ENCODE data around the gene UBXN4. TPM values are rescaled to one million over a fixed set of nuclear protein-coding genes. Genes with fewer than 3 reads are reported as not detected.

UBXN4 gene
- total and polyA plus RNA-seq, 2 donors (not counting 3 experiments of a cell fraction or from before 2014, with no cell fraction given) = 40.8 to 108 TPM

- no peak for FAIRE-seq
- DNase-seq (ENCODE audit: low read depth, low spot score) = peak; percentile 16
These were observed 77.4 kb downstream of the UBXN4 start for GRCh38 chr2:135818937-135819610.

More at GRCh38 chr2:135818937-135819610, 77.4 kb downstream of the UBXN4 start:
- Histone ChIP-seq H3K79me2 (ENCODE audit: control insufficient read depth, insufficient read depth, low read length) (no peaks in the 10 kb centered on the region), H3K4me3 (replicated peaks in 1 of 3; ENCODE audit: insufficient read depth in 1 of 3, low read depth in 1 of 3, low read length in 3 of 3) (no peak overlapping the region), H3K9me3 (replicated peaks; ENCODE audit: control insufficient read depth, insufficient read depth, low read length) (no peaks in the 10 kb centered on the region), H2AFZ (ENCODE audit: low read depth, low read length) (no peak overlapping the region), H4K20me1 (replicated peaks; ENCODE audit: control insufficient read depth, extremely low read depth, insufficient read depth, low read length) (no peaks in the 10 kb centered on the region), H3K9ac (replicated peaks; ENCODE audit: extremely low read depth, insufficient read depth, low read length) (no peak overlapping the region), H3K9me1 (replicated peaks; ENCODE audit: control insufficient read depth, extremely low read depth, insufficient read depth, low read length) (no peaks in the 10 kb centered on the region), H3K4me2 (ENCODE audit: insufficient read depth, low read length) (no peak overlapping the region), H3K27me3 (ENCODE audit: control insufficient read depth in 2 of 2, insufficient read depth in 2 of 2, low read length in 2 of 2) (peaks cover 0 to 4% of the 10 kb centered on the region in 2 experiments), H3K4me1 (ENCODE audit: control insufficient read depth, extremely low read depth, insufficient read depth, low read length) (no peaks in the 10 kb centered on the region), H3K27ac (ENCODE audit: insufficient read depth, low read depth, low read length) (no peak overlapping the region), H3K36me3 (ENCODE audit: control insufficient read depth in 2 of 2, extremely low read depth in 1 of 2, insufficient read depth in 2 of 2, low read length in 2 of 2) (no peaks in the 10 kb centered on the region)
- BruUV-seq (replicated peaks) = no TSS peak
- POLR2A ChIA-PET = no interaction called here
- CTCF ChIA-PET = interaction anchor here (0.7 to 0.9 kb wide), 2 partner anchors 45 to 565 kb away, joined by 3 read pairs; no protein-coding TSS in a partner anchor
- dilution Hi-C loops (cut with MboI; ENCODE audit: extremely low pct_ligation_motif_present, low sequenced_read_pairs) (no loop called here), intact Hi-C loops (cut with micrococcal nuclease) (loop anchor here (1.0 kb wide), 1 partner anchor 565 kb away; no protein-coding TSS in a partner anchor)
- TF ChIP-seq, protein P1, sequence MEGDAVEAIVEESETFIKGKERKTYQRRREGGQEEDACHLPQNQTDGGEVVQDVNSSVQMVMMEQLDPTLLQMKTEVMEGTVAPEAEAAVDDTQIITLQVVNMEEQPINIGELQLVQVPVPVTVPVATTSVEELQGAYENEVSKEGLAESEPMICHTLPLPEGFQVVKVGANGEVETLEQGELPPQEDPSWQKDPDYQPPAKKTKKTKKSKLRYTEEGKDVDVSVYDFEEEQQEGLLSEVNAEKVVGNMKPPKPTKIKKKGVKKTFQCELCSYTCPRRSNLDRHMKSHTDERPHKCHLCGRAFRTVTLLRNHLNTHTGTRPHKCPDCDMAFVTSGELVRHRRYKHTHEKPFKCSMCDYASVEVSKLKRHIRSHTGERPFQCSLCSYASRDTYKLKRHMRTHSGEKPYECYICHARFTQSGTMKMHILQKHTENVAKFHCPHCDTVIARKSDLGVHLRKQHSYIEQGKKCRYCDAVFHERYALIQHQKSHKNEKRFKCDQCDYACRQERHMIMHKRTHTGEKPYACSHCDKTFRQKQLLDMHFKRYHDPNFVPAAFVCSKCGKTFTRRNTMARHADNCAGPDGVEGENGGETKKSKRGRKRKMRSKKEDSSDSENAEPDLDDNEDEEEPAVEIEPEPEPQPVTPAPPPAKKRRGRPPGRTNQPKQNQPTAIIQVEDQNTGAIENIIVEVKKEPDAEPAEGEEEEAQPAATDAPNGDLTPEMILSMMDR (IDR thresholded peaks at IDR 0.05; ENCODE audit: extremely low read depth in 1 of 2, insufficient read depth in 1 of 2, low read depth in 1 of 2, low read length in 2 of 2) = peak in 1 of 2 donors; percentile 34
- TF ChIP-seq MAX (IDR thresholded peaks at IDR 0.05; ENCODE audit: insufficient read depth, insufficient read length) (no peak), POLR2AphosphoS5 (IDR thresholded peaks at IDR 0.05; ENCODE audit: insufficient read depth, low read depth, low read length) (no peak), JUN (IDR thresholded peaks at IDR 0.05; ENCODE audit: borderline replicate concordance, insufficient read depth, insufficient read length, low read depth) (no peak)

Measured in endothelial cell of umbilical vein (primary cell).